ENCODE results near the gene ARHGEF19. TPM values are rescaled to one million over a fixed set of nuclear protein-coding genes. Genes with fewer than 3 reads are reported as not detected.
"Not testable (repeated sequence)": the region's sequence is repeated elsewhere in the genome, so short reads cannot be mapped to it uniquely, and the experiment has no call there.

ARHGEF19 gene
- total and polyA plus RNA-seq, 11 donors: 0.97 to 3.8 (median 2.3) TPM

GRCh38 chr1:16229976-16230740, 17.7 kb upstream of the ARHGEF19 start:
- WGBS, 4 donors: 85 to 88% (median 88%) methylated on average over 11 to 13 of the region's 13 CpGs
- intact Hi-C loops (cut with DNase I): no loop called here
- ATAC-seq: no peak

GRCh38 chr1:16226490-16227179, 14.2 kb upstream of the ARHGEF19 start:
- peaks cover 0 to 4% (median 0%) of the 10 kb centered on the region in 12 donors for H3K9me3 ChIP-seq
- ATAC-seq (peak; percentile 70 to 88 (median 84)), DNase-seq (peak; percentile 40 to 87 (median 72))
- peaks cover 0 to 16% (median 0%) of the 10 kb centered on the region in 12 donors for H3K4me1 ChIP-seq
- H3K4me3 ChIP-seq: peak overlapping the region; percentile 7 to 45 (median 36)
- TF ChIP-seq POLR2A (IDR thresholded peaks at IDR 0.05) (no peak), CTCF (IDR thresholded peaks at IDR 0.05) (no peak)
- intact Hi-C loops (cut with DNase I): no loop called here
- peaks cover 0 to 31% (median 13%) of the 10 kb centered on the region in 9 donors for H3K27me3 ChIP-seq
- 12 to 26% (median 15%) methylated on average over 18 to 46 of the region's 46 CpGs for WGBS, 4 donors
- H3K36me3 ChIP-seq: peaks cover 0 to 4% (median 0%) of the 10 kb centered on the region in 9 donors
- H3K27ac ChIP-seq: peak overlapping the region in 1 of 12 donors; percentile 6

More at GRCh38 chr1:16229976-16230740, 17.7 kb upstream of the ARHGEF19 start:
- Histone ChIP-seq H3K4me1 (peaks cover 0 to 16% (median 0%) of the 10 kb centered on the region in 12 donors), H3K27me3 (peaks cover 0 to 31% (median 13%) of the 10 kb centered on the region in 9 donors), H3K27ac (no peak overlapping the region), H3K9me3 (peaks cover 0 to 4% (median 0%) of the 10 kb centered on the region in 12 donors), H3K36me3 (peaks cover 0 to 14% (median 0%) of the 10 kb centered on the region in 9 donors), H3K4me3 (no peak overlapping the region)
- DNase-seq: no peak
- no peak for TF ChIP-seq CTCF (IDR thresholded peaks at IDR 0.05)
- no peak for TF ChIP-seq POLR2A (IDR thresholded peaks at IDR 0.05)

- no peaks in the 10 kb centered on the region for H3K36me3 ChIP-seq
- ATAC-seq: peak in 1 of 4 donors; percentile 5
- peak overlapping the region in 3 of 12 donors; percentile 25 to 38 (median 36) for H3K4me3 ChIP-seq
- intact Hi-C loops (cut with DNase I): no loop called here
- no peak for TF ChIP-seq POLR2A (IDR thresholded peaks at IDR 0.05)
- no peak for TF ChIP-seq CTCF (IDR thresholded peaks at IDR 0.05)
- peaks cover 0 to 16% (median 0%) of the 10 kb centered on the region in 12 donors for H3K4me1 ChIP-seq
- H3K9me3 ChIP-seq: peaks cover 0 to 4% (median 0%) of the 10 kb centered on the region in 12 donors
- H3K27me3 ChIP-seq: peaks cover 0 to 31% (median 13%) of the 10 kb centered on the region in 9 donors
- peak in 1 of 5 donors; percentile 22 for DNase-seq
- 91 to 94% (median 92%) methylated on average over 7 of the region's 7 CpGs for WGBS, 4 donors
- no peak overlapping the region for H3K27ac ChIP-seq
Observed at GRCh38 chr1:16226129-16226489, 13.7 kb upstream of the ARHGEF19 start.

GRCh38 chr1:16224472-16224871, 12.0 kb upstream of the ARHGEF19 start:
- Histone ChIP-seq H3K27me3 (peaks cover 0 to 31% (median 13%) of the 10 kb centered on the region in 9 donors), H3K4me3 (no peak overlapping the region), H3K9me3 (peaks cover 0 to 4% (median 0%) of the 10 kb centered on the region in 12 donors), H3K36me3 (no peaks in the 10 kb centered on the region), H3K27ac (no peak overlapping the region), H3K4me1 (peaks cover 0 to 16% (median 0%) of the 10 kb centered on the region in 12 donors)
- DNase-seq (no peak), ATAC-seq (no peak)
- intact Hi-C loops (cut with DNase I): no loop called here
- TF ChIP-seq CTCF (IDR thresholded peaks at IDR 0.05): no peak
- 65 to 81% (median 70%) methylated on average over 3 of the region's 3 CpGs for whole genome bisulfite sequencing, 4 donors

- DNase-seq; H3K4me3 ChIP-seq; H3K36me3 ChIP-seq; H3K27ac ChIP-seq; intact Hi-C loops (cut with DNase I); ATAC-seq; H3K9me3 ChIP-seq: not testable (repeated sequence)
- Histone ChIP-seq H3K4me1 (peaks cover 0 to 20% (median 4%) of the 10 kb centered on the region in 12 donors), H3K27me3 (peaks cover 0 to 20% (median 12%) of the 10 kb centered on the region in 9 donors)
- WGBS, 4 donors: 89 to 94% (median 93%) methylated on average over 14 of the region's 14 CpGs
Observed at GRCh38 chr1:16222716-16223115, 10.3 kb upstream of the ARHGEF19 start.

All from heart left ventricle (tissue), 16 donors.